Sigmoid colon (tissue), 7 donors: ENCODE results near the gene ARHGEF18. TPM values are rescaled to one million over a fixed set of nuclear protein-coding genes. Genes with fewer than 3 reads are reported as not detected.
"Not testable (repeated sequence)": the region's sequence is repeated elsewhere in the genome, so short reads cannot be mapped to it uniquely, and the experiment has no call there.

Source experiments
- DNase-seq: peaks from one replicate; pipeline ENCODE4 v3.0.0-alpha.2; 2019
- H3K27ac ChIP-seq, 4 donors: fragments of 200-600 bp; sonication (generic); one replicate each; pipeline ENCODE4 v1.5.1; 2016 to 2019; ENCODE audit warnings: mild to moderate bottlenecking in 1 of 4
- H3K27me3 ChIP-seq, 3 donors: fragments of 200-600 bp; sonication (generic); one replicate each; pipeline ENCODE4 v1.5.1; 2019; ENCODE audit warnings: mild to moderate bottlenecking in 1 of 3
- H3K36me3 ChIP-seq, 4 donors: fragments of 200-600 bp; sonication (generic); one replicate each; pipeline ENCODE4 v1.5.1; 2016 to 2019
- H3K4me1 ChIP-seq, 4 donors: fragments of 200-600 bp; sonication (generic); one replicate each; pipeline ENCODE4 v1.5.1; 2017 to 2019
- H3K4me3 ChIP-seq, 4 donors: fragments of 200-600 bp; sonication (generic); one replicate each; pipeline ENCODE4 v1.5.1; 2017 to 2019; ENCODE audit warnings: mild to moderate bottlenecking in 2 of 4, moderate library complexity in 1 of 4
- H3K9me3 ChIP-seq, 4 donors: fragments of 200-600 bp in 3 of 4; sonication (generic) in 3 of 4; one replicate each; pipeline versions ENCODE4 v1.5.1 to v1.6.1; 2013 to 2019
- EP300 ChIP-seq, 4 donors: sonication (generic); formaldehyde crosslinking; IDR thresholded peaks; one replicate each; pipeline ENCODE4 v1.6.1; 2017; ENCODE audit warnings: antibody characterized with exemption in 4 of 4
- POLR2A ChIP-seq, 2 donors: fragments of 450-650 bp; IDR thresholded peaks; one replicate each; pipeline ENCODE4 v1.6.1; 2016; ENCODE audit warnings: antibody characterized with exemption in 2 of 2, mild to moderate bottlenecking in 2 of 2, moderate library complexity in 2 of 2
- POLR2AphosphoS5 ChIP-seq, 4 donors: sonication (generic); formaldehyde crosslinking; IDR thresholded peaks; one replicate each; pipeline ENCODE4 v1.6.1; 2017; ENCODE audit warnings: antibody characterized with exemption in 4 of 4
- WGBS, 2 donors: extraction: QIAGEN DNeasy Blood & Tissue Kit; methylation state at CpG; one replicate each; pipeline ENCODE4 v1.1.7; 2013; 5-methylcytosine and 5-hydroxymethylcytosine counted together
- intact Hi-C: fragments of 100-400 bp; cut with DNase I; formaldehyde crosslinking; loops from one replicate; pipeline ENCODE4 v1.15.1; 2023
- polyA plus RNA-seq, 3 donors: library from polyadenylated mRNA; stranded (reverse); fragments of 200-250 nt; gene quantifications; one replicate each; pipeline ENCODE4 v1.2.3, GENCODE V29; 2013
- total RNA-seq, 4 donors: library from RNA; depleted of rRNA; stranded (reverse); fragments of >200 nt; gene quantifications; one replicate each; pipeline ENCODE4 v1.1.0, GENCODE V29; 2016
- TF ChIP-seq, protein P1 (sequence below), 4 experiments: fragments of 450-650 bp in 3 of 4; fragments of 200-600 bp in 1 of 4; IDR thresholded peaks; one replicate each; pipeline ENCODE4 v1.5.1; 2016 to 2019; ENCODE audit warnings: antibody characterized with exemption in 4 of 4, mild to moderate bottlenecking in 3 of 4, moderate library complexity in 2 of 4
- donor health status: healthy with polysubstance abuse.
- donor health status: Bipolar disorder and iron deficiency.
- donor health status: healthy.

ARHGEF18 gene
- total and polyA plus RNA-seq, 7 donors = 20.4 to 76.6 (median 41.3) TPM

DNA sequence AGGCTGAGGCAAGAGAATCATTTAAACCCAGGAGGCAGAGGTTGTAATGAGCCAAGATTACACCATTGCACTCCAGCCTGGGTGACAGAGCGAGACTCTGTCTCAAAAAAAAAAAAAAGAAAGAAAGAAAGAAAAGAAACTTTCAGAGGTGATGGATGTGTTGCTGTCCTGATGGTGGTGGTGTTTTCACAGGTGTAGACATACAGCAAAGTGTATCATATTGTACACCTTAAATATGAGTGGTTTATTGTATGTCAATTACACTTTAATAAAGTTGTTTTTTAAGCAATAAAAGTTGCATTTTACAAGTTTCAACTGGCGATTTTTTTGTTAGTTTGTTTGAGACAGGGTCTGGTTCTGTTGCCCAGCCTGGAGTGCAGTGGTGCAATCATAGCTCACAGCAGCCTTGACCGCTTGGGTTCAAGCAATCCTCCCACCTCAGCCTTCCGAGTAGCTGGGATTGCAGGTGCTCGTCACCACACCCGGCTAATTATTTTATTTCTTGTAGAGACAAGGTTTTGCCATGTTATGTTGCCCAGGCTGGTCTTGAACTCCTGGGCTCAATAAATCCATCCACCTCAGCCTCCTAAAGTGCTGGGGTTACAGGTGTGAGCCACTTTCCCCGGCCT lies 41.0 kb upstream of the ARHGEF18 start:
- no peak for TF ChIP-seq POLR2A (IDR thresholded peaks at IDR 0.05)
- TF ChIP-seq, protein P1, sequence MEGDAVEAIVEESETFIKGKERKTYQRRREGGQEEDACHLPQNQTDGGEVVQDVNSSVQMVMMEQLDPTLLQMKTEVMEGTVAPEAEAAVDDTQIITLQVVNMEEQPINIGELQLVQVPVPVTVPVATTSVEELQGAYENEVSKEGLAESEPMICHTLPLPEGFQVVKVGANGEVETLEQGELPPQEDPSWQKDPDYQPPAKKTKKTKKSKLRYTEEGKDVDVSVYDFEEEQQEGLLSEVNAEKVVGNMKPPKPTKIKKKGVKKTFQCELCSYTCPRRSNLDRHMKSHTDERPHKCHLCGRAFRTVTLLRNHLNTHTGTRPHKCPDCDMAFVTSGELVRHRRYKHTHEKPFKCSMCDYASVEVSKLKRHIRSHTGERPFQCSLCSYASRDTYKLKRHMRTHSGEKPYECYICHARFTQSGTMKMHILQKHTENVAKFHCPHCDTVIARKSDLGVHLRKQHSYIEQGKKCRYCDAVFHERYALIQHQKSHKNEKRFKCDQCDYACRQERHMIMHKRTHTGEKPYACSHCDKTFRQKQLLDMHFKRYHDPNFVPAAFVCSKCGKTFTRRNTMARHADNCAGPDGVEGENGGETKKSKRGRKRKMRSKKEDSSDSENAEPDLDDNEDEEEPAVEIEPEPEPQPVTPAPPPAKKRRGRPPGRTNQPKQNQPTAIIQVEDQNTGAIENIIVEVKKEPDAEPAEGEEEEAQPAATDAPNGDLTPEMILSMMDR (IDR thresholded peaks at IDR 0.05) = no peak
- TF ChIP-seq POLR2AphosphoS5 (IDR thresholded peaks at IDR 0.05) = no peak
- TF ChIP-seq EP300 (IDR thresholded peaks at IDR 0.05) = no peak
- 16 to 66% methylated on average over 7 of the region's 7 CpGs for WGBS, 2 donors
- Histone ChIP-seq H3K9me3 (no peaks in the 10 kb centered on the region), H3K4me3 (no peak overlapping the region), H3K4me1 (no peaks in the 10 kb centered on the region), H3K36me3 (no peaks in the 10 kb centered on the region), H3K27me3 (no peaks in the 10 kb centered on the region), H3K27ac (no peak overlapping the region)
- intact Hi-C loops = no loop called here
- DNase-seq = no peak

DNA sequence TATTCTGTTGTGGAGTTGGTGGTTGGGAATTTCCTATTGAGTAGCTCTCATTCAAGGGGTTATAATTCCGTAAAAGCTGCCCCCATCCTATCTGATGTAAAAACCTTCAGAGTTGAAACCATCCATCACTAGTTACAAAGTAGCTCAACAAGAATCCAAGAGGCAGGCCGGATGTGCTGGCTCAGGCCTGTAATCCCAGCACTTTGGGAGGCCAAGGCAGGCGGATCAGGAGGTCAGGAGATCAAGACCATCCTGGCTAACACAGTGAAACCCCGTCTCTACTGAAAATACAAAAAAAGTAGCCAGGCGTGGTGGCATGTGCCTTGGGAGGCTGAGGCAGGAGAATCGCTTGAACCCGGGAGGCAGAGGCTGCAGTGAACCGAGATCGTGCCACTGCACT lies 40.4 kb upstream of the ARHGEF18 start:
- H3K4me1 ChIP-seq, intact Hi-C loops, H3K4me3 ChIP-seq, H3K36me3 ChIP-seq, DNase-seq, H3K27me3 ChIP-seq, H3K9me3 ChIP-seq, H3K27ac ChIP-seq: not testable (repeated sequence)
- 81 to 86% methylated on average over 9 of the region's 9 CpGs for WGBS, 2 donors

DNA sequence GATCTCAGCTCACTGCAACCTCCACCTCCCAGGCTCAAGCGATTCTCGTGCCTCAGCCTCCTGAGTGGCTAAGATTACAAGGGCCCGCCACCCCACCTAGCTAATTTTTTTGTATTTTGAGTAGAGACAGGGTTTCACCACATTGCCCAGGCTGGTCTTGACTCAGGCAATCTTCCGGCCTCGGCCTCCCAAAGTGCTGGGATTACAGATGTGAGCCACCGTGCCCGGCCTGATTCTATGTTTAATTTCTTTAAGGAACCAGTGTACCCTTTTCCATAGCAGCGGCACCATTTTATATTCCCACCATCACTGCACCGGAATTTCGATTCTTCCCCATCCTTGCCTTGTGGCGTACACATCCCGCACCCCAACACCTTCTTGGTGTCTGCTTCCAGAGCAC lies 36.8 kb upstream of the ARHGEF18 start:
- no peaks in the 10 kb centered on the region for H3K27me3 ChIP-seq
- H3K36me3 ChIP-seq = no peaks in the 10 kb centered on the region
- intact Hi-C loops = no loop called here
- no peaks in the 10 kb centered on the region for H3K4me1 ChIP-seq
- no peak overlapping the region for H3K4me3 ChIP-seq
- DNase-seq = no peak
- no peaks in the 10 kb centered on the region for H3K9me3 ChIP-seq
- no peak overlapping the region for H3K27ac ChIP-seq
- TF ChIP-seq POLR2AphosphoS5 (IDR thresholded peaks at IDR 0.05) (no peak), EP300 (IDR thresholded peaks at IDR 0.05) (no peak), POLR2A (IDR thresholded peaks at IDR 0.05) (no peak)
- TF ChIP-seq, protein P1 (IDR thresholded peaks at IDR 0.05) = no peak
- 95 to 97% methylated on average over 12 of the region's 12 CpGs for WGBS, 2 donors

DNA sequence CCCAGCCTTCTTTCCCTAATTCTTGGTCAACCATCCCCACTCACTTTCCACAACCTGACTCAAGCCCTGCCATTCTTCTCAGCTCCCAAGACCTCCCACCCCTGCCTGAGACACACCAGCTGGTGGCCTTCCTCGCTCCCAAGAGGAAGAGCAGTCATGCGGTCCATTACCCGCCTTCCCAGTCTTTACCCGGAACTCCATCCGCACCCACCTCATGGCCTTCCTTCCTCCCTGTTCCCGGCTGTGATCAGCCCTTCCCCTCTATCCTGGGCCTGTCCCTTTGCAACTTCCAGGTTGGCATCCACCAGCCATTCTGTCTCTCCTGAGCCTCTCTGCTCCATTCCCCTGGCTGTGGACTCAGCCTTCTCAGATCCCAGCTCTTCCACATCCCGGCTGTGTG lies 35.9 kb upstream of the ARHGEF18 start:
- intact Hi-C loops = no loop called here
- Histone ChIP-seq H3K36me3 (no peaks in the 10 kb centered on the region), H3K4me1 (no peaks in the 10 kb centered on the region), H3K27ac (no peak overlapping the region), H3K27me3 (no peaks in the 10 kb centered on the region), H3K9me3 (peaks cover 0 to under 1% (median 0%) of the 10 kb centered on the region in 4 donors), H3K4me3 (no peak overlapping the region)
- no peak for DNase-seq
- TF ChIP-seq, protein P1 (IDR thresholded peaks at IDR 0.05) = no peak
- TF ChIP-seq EP300 (IDR thresholded peaks at IDR 0.05) (no peak), POLR2A (IDR thresholded peaks at IDR 0.05) (no peak), POLR2AphosphoS5 (IDR thresholded peaks at IDR 0.05) (no peak)
- 87 to 93% methylated on average over 7 of the region's 7 CpGs for WGBS, 2 donors

DNA sequence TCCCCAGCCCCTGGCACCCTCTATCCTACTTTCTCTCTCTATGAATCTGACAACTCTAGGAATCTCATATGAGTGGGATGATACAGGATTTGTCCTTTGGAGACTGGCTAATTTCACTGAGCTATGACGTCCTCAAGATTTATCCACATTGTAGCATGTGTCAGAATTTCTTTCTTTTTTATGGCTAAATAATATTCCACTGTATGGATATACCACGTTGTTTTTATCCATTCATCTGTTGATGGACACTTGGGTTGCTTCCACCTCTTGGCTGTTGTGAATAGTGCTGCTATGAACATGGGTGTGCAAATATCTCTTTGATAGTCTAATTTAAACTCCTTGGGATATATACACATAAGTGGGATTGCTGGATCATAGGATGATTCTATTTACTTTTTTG lies 30.6 kb upstream of the ARHGEF18 start:
- no peaks in the 10 kb centered on the region for H3K4me1 ChIP-seq
- peaks cover 0 to 4% (median 0%) of the 10 kb centered on the region in 4 donors for H3K9me3 ChIP-seq
- no peaks in the 10 kb centered on the region for H3K27me3 ChIP-seq
- DNase-seq = no peak
- 47 to 49% methylated on average over 2 of the region's 2 CpGs for whole genome bisulfite sequencing, 2 donors
- no peak overlapping the region for H3K4me3 ChIP-seq
- no peaks in the 10 kb centered on the region for H3K36me3 ChIP-seq
- intact Hi-C loops = no loop called here
- no peak overlapping the region for H3K27ac ChIP-seq
- TF ChIP-seq POLR2A (IDR thresholded peaks at IDR 0.05) (no peak), EP300 (IDR thresholded peaks at IDR 0.05) (no peak), POLR2AphosphoS5 (IDR thresholded peaks at IDR 0.05) (no peak)
- TF ChIP-seq, protein P1 (IDR thresholded peaks at IDR 0.05) = no peak
